IPS-NIHi11 (cell line): ENCODE data around the gene EDC3.
"Not testable (repeated sequence)": the region's sequence is repeated elsewhere in the genome, so short reads cannot be mapped to it uniquely, and the experiment has no call there.

Experiments
- DNase-seq: peaks from one replicate; pipeline ENCODE4 v3.0.0; 2012; ENCODE audit warnings: mixed read lengths, low spot score

EDC3 gene

GRCh38 chr15:74710319-74711094 lies 14.7 kb upstream of the EDC3 start:
- no peak for DNase-seq

DNA sequence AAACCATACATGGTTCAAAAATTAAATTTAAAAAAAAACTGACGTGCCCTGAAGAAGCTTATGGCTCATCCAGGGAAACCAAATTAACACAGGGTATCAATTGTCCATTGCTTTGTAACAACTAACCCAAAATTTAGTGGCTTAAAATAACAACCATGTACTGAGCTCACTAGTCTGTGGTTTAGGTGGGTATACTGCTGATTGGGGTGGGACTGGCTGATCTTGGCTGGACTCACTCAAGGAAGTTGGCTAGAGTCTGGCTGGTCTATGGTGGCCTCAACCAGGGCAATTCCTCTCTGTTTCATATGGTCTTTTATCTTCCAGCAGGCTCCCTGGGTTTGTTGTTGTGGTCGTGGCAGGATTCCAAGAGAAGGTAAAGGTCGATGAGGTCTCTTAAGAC lies 14.1 kb upstream of the EDC3 start:
- DNase-seq = no peak

GRCh38 chr15:74709011-74709410 lies 13.2 kb upstream of the EDC3 start:
- DNase-seq = no peak

DNA sequence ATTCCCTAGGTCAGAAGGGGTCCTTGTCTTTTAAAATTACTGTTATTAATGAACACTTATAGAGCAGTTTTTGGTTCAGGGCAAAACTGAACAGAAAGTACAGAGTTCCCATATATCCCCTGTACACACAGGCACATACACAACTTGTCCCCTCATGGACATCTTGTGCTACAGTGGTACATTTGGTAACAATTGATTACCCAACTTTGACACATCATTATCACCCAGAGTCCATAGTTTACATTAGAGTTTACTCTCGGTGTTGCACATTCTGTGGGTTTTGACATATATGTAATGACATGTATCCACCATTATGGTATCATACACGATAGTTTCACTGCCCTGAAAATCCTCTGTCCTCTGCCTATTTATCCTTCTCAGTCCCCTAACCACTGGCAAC lies 984 bp upstream of the EDC3 start:
- no peak for DNase-seq

- DNase-seq = no peak
Observed at GRCh38 chr15:74696398-74696729, 540 bp upstream of the EDC3 start.

DNA sequence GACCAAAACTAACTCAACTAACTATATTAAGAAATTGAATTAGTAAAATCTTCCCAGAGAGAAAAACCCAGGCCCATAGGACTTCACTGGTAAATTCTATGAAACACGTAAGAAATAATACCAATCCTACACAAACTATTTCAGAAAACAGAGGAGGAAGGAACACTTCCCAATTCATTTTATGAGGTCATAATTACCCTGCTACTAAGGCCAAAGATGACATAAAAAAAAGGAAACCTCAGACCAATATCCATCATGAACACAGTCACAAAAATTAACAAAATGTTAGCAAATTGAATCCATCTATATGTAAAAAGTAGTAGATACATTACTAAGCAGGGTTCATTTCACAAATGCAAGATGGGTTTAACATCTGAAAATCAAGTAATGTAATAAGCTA lies 3.5 kb downstream of the EDC3 start:
- no peak for DNase-seq

DNA sequence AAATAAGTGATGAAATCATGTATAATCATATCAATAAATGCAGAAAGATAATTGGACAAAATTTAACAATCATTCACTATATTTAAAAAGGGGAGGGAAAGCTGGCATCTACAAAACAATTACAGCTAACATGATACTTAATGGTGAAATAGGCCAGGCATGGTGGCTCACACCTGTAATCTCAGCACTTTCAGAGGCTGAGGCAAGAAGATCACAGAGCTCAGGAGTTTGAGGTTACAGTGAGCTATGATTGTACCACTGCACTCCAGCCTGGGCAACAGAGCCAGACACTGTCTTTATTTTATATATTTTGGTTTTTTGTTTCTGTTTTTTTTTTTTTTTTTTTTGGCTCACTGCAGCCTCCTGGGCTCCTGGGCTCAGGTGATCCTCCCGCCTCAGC lies 12.1 kb downstream of the EDC3 start:
- DNase-seq = no peak

- DNase-seq = no peak
Observed at GRCh38 chr15:74682954-74683353, 12.9 kb downstream of the EDC3 start.

GRCh38 chr15:74680456-74680855 lies 15.4 kb downstream of the EDC3 start:
- no peak for DNase-seq

DNA sequence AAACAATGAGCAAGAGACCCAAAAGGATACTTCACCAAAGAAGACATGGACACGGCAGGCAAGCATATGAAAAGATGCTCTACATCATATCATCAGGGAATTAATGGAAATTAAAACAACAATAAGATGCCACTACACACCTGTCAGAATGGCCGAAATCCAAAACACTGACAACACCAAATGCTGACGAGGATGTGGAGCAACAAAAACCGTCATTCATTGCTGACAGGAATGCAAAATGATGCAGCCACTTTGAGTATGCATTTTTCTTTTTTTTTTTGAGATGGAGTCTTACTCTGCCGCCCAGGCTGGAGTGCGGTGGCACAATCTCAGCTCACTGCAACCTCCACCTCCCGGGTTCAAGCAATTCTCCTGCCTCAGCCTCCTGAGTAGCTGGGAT lies 19.0 kb downstream of the EDC3 start:
- DNase-seq = no peak

GRCh38 chr15:74674161-74674560 lies 21.7 kb downstream of the EDC3 start:
- no peak for DNase-seq

- DNase-seq = no peak
Observed at GRCh38 chr15:74669627-74670026, 26.2 kb downstream of the EDC3 start.

- no peak for DNase-seq
Observed at GRCh38 chr15:74667975-74668374, 27.8 kb downstream of the EDC3 start.

DNA sequence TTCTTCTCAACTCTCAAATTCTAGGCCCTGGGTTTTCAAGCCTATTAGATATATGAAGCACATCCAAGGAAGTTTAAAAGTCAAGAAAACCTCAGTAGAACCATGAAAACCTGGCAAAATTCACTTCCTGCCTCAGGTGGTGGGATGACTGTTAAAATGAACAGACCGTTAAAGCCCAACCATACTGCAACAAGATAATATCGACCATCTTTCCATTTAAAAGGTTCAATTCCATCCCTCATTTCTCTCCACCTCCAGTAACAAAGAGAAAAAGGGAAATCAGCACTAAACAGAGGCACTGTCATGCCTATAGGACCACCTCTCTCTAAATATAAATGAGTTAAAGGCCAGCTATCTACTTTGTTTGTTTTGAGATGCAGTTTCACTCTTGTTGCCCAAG lies 31.2 kb downstream of the EDC3 start:
- DNase-seq = no peak

DNA sequence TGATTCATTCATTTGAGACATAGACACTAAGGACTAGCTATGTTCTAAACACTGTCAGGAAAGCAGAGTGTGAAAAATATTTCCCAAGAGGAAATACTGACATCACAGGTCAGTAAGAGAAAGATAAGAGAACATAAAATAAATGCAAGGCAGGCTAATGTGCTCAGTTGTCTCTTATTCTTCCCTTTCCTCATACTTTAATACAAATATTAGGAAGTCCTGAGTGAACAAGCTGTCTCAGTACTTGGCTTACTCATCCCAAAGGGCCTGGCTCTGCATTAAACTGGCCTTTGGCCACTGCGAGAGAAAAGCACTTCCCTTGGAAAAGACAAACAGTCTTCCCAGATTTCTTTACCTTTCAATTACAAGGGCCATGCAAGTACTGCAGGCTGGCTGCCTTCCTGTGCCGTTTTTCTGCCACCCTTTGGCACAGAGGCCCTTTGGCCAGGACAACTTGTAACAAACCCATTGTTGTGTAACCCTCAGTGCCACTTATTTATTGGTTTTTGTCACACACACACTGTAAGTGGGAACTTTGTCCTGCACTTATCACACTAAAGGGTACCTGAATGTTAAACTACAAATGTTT lies 31.7 kb downstream of the EDC3 start:
- no peak for DNase-seq

GRCh38 chr15:74663303-74664027 lies 32.4 kb downstream of the EDC3 start:
- DNase-seq = no peak

DNA sequence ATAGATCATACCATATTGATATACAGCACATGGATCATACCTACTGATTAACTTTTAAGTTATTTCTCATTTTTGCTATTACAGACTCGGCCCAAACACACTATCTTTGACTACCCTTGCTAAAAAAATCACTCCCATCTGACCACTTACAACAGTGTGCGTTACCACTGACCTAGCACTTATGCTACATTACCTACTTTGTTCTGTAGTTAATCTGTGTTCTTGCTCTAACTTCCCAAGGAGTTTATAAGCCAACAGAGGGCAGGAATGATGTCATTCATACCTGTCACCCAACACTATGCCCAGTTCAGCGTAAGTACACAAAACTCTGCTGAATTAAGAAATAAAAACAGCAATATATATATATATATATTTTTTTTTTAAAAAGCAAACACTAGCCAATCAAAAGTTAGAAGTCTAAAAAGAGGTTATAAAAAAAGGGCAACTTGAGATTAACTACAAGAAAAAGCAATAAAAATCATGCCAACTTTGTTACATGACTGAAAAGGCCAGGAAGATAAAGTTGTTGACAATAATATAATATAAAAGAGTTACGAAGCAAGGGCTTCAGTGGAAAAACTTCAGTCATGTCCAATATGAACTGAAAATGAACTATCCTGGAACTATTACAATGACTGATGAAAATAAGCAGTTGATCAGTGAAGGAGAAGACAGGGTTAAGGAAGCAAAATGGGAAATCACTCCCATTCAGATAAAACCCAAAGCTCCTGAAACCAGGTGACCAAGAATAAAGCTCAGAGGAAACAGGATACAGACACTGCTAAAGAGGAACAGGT lies 33.6 kb downstream of the EDC3 start:
- no peak for DNase-seq

GRCh38 chr15:74661280-74661679 lies 34.5 kb downstream of the EDC3 start:
- DNase-seq = not testable (repeated sequence)

DNA sequence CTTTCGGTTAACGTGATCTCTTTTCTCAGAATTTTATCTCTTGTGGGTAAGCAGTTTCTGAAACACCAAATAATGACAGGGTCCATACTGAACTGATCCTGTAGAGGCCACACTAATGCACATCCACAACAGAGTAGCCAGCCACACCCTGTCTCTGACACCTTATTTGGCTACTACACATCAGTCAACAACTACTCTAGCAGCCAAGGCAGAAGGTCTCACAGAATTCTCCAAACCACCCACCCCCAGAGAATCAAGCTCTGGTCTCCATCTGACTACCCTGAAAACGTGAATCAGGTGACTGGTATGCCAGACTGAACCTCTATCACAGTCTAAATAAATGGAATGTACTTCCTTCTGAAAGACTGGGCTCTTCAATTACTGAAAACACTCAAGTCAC lies 38.0 kb downstream of the EDC3 start:
- DNase-seq = no peak

GRCh38 chr15:74656935-74657535 lies 38.8 kb downstream of the EDC3 start:
- no peak for DNase-seq

GRCh38 chr15:74655424-74655823 lies 40.4 kb downstream of the EDC3 start:
- DNase-seq = no peak

- no peak for DNase-seq
Observed at GRCh38 chr15:74653426-74654102, 42.3 kb downstream of the EDC3 start.
